ENCODE data around the gene HLCS.

Gene HLCS

GRCh38 chr21:36913247-36914169, 53.0 kb downstream of the HLCS start:
- no peak for TF ChIP-seq CTCF (IDR thresholded peaks at IDR 0.05)

DNA sequence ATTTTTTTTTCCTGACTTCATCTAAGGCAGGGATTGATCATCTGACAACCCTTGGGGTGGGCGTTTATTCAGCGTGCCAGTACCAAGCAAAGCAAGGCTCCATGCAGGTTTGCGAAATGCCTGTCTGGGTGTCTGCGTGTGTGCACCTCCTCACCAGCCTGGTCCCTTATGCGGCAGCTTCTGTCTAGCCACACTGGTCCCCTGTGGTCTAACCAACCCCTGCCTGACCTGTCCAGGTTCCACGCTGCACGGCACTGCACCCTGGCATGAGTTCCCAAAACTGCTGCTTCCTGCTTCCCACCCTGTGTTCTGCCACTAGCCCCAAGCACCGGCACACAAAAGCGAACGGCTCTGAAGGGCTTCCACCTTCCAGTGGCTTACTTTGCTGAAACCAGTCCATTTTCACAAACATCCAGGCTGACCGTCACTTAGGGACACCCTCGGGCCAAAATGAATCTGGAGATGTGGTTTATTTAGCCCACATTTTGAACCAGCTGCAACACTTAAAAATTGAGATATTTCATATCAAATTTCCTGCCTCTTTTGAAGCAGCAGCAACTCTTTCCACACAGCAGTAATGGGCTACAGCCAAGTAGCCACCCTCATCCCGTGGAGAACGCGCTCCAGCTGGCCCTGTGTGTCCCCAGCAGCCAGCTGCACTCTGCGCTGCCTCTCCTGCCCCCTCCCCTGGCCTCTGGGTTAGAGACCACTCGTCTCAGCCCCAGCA, 55.7 kb downstream of the HLCS start:
- no peak for TF ChIP-seq CTCF (IDR thresholded peaks at IDR 0.05)

DNA sequence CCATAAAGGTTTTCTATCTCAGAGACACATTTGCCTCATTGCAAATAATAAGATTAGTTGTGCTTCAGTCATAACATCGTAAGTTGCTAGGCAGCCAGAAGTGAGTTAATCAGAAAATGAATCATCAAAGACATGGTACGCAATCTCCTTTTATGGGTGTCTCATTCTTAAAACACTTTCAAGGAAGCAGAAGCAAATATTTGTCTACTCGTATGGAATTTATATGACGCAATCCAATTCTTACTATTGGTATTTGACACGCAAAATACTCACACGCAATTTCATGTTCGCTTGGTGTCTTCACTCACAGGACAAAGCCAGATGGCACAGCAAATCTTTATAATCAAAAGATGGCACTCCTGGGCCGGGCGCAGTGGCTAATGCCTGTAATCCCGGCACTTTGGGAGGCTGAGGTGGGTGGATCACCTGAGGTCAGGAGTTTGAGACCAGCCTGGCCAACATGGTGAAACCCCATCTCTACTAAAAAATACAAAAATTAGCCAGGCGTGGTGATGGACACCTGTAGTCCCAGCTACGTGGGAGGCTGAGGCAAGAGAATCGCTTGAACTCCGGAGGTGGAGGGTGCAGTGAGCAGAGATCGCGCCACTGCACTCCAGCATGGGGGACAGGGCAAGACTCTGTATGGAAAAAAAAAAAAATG, 56.4 kb downstream of the HLCS start:
- TF ChIP-seq CTCF (IDR thresholded peaks at IDR 0.05) = no peak

- no peak for TF ChIP-seq CTCF (IDR thresholded peaks at IDR 0.05)
Measured at GRCh38 chr21:36909423-36909822, 57.0 kb downstream of the HLCS start.

- TF ChIP-seq CTCF (IDR thresholded peaks at IDR 0.05) = no peak
Measured at GRCh38 chr21:36908260-36908908, 58.1 kb downstream of the HLCS start.

GRCh38 chr21:36904093-36904666, 62.3 kb downstream of the HLCS start:
- TF ChIP-seq CTCF (IDR thresholded peaks at IDR 0.05) = no peak

GRCh38 chr21:36902793-36903192, 63.7 kb downstream of the HLCS start:
- no peak for TF ChIP-seq CTCF (IDR thresholded peaks at IDR 0.05)
